SK-N-MC (cell line): Measurements from ENCODE around the gene FOXC2.

Experiments
- EZH2 ChIP-seq: fragments of 200-600 bp; sonication (generic); IDR thresholded peaks from one replicate; pipeline ENCODE4 v1.6.1; 2017; ENCODE audit warnings: antibody characterized with exemption
- POLR2AphosphoS5 ChIP-seq: IDR thresholded peaks from 2 replicates; pipeline ENCODE4 v1.6.1; 2012; ENCODE audit warnings: mild to moderate bottlenecking, low read depth, low read length, borderline replicate concordance

DNA sequence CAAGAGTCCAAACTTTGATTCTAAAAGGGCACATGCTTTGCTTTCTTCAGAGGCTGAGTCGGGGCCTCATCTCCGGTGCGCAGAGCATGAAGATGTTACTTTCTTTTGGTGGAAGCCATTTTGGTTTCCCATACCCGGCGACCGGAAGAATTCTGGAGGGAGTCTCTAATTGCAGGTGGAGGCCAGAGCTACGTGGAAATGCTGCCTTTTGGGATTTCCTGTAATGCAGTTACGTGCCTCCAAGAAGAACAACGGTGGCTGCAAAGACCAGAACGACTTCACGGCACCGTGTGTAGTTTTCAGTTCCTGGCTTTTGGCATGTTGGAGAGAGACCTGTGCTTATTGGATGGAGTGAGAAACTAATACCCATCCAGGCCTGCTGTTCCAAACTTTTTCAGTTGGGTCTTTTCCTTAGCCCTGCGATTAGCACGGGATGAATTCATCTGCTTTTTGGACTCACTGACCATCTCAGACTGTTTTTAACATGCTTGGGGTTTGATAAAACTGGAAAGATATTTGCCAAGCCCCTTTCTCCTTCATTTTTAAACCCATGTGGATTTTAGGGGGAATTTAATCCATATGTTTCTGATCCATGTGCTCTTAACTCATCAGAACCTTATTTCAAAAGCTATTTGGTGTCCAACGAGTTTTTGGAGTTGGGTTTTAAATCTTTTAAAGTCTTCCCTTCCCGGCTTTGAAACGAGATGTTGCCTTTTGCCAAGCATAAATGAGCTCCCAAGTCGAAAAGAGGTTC, 30.7 kb downstream of the FOXC2 start:
- TF ChIP-seq EZH2 (no peak), POLR2AphosphoS5 (no peak)
